Upper lobe of left lung (tissue), 6 donors: ENCODE measurements around the gene LINS1. TPM values are rescaled to one million over a fixed set of nuclear protein-coding genes. Genes with fewer than 3 reads are reported as not detected.

ENCODE experiments used
- ATAC-seq, 2 donors: fragments of 200-7000 bp; cut with Tn5 transposase; one replicate each; pipeline ENCODE4 v1.9.1; 2022; ENCODE audit warnings: mild to moderate bottlenecking in 2 of 2, moderate library complexity in 2 of 2; ENCODE audit not compliant: low FRiP score in 2 of 2
- DNase-seq, 2 donors: peaks; one replicate each; pipeline ENCODE4 v3.0.0-alpha.2; 2019 to 2020
- H3K27ac ChIP-seq, 4 donors: fragments of 200-600 bp; sonication (generic); one replicate each; pipeline ENCODE4 v1.5.1; 2016 to 2019
- H3K27me3 ChIP-seq, 4 donors: fragments of 200-600 bp; sonication (generic); one replicate each; pipeline ENCODE4 v1.5.1; 2017 to 2019
- H3K36me3 ChIP-seq, 4 donors: fragments of 200-600 bp; sonication (generic); one replicate each; pipeline ENCODE4 v1.5.1; 2016 to 2019
- H3K4me1 ChIP-seq, 4 donors: fragments of 200-600 bp; sonication (generic); one replicate each; pipeline ENCODE4 v1.5.1; 2018 to 2019
- H3K4me3 ChIP-seq, 4 donors: fragments of 200-600 bp; sonication (generic); one replicate each; pipeline ENCODE4 v1.5.1; 2017 to 2019; ENCODE audit warnings: mild to moderate bottlenecking in 2 of 4, moderate library complexity in 1 of 4
- H3K9me3 ChIP-seq, 4 donors: fragments of 200-600 bp; sonication (generic); one replicate each; pipeline ENCODE4 v1.5.1; 2018 to 2019
- EP300 ChIP-seq, 4 donors: sonication (generic); formaldehyde crosslinking; IDR thresholded peaks; one replicate each; pipeline ENCODE4 v1.5.1; 2017; ENCODE audit warnings: antibody characterized with exemption in 4 of 4, control low read depth in 2 of 4
- POLR2A ChIP-seq, 4 donors: fragments of 450-650 bp; IDR thresholded peaks; one replicate each; pipeline ENCODE4 v1.5.1; 2016 to 2017; ENCODE audit warnings: antibody characterized with exemption in 4 of 4, mild to moderate bottlenecking in 2 of 4
- POLR2AphosphoS5 ChIP-seq, 2 donors: sonication (generic); formaldehyde crosslinking; IDR thresholded peaks; one replicate each; pipeline ENCODE4 v1.5.1; 2017; ENCODE audit warnings: antibody characterized with exemption in 2 of 2
- WGBS, 2 donors: methylation state at CpG; one replicate each; pipeline ENCODE4 v1.1.5; 2017 to 2018; 5-methylcytosine and 5-hydroxymethylcytosine counted together
- total RNA-seq, 6 donors: library from RNA; depleted of rRNA in 4 of 6; stranded (reverse); fragments of >200 nt in 4 of 6; gene quantifications; one replicate each; pipeline versions ENCODE4 v1.1.0 to v1.2.1, GENCODE V29; 2016 to 2021
- TF ChIP-seq, protein P1 (sequence below), 6 experiments: fragments of 450-650 bp in 4 of 6; fragments of 200-600 bp in 2 of 6; sonication (generic) in 2 of 6; IDR thresholded peaks; one replicate each; pipeline ENCODE4 v1.5.1; 2016 to 2019; ENCODE audit warnings: antibody characterized with exemption in 6 of 6
- donor health status: DM: no; HTN: no; CAD: no; lungs with moderate emphysema.
- donor health status: DM: no; HTN: yes; CAD: no; lungs with severe emphysema.

LINS1 gene
- total RNA-seq, 6 donors from 2014 or later = 11.8 to 43.0 (median 18.2) TPM

DNA sequence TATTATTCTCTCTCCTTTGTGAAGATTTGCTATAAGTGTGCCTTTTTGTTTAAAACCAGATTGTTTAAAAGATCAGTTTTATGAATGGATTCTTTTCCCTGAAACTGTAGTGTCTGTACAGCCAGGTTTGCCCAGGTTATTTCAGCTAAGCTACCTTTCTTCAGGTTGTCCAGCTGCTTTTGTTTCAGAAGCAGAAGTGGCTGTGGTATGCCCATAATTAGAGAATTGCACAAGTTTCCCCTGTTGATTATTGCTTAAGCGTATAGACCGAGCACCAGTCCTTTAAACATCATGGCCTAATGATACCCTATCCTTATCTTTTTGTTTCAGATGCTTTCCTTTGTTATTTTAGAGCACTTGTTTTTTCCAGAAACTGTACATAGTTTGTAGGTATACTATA is 10.6 kb upstream of the LINS1 start:
- Histone ChIP-seq H3K4me3 (no peak overlapping the region), H3K27ac (no peak overlapping the region), H3K4me1 (peaks cover 0 to 4% (median 0%) of the 10 kb centered on the region in 4 donors), H3K27me3 (no peaks in the 10 kb centered on the region), H3K9me3 (no peaks in the 10 kb centered on the region), H3K36me3 (peaks cover 17 to 60% (median 28%) of the 10 kb centered on the region in 4 donors)
- DNase-seq = no peak
- ATAC-seq = no peak
- 72 to 73% methylated on average over 2 of the region's 2 CpGs for WGBS, 2 donors
- TF ChIP-seq POLR2AphosphoS5 (IDR thresholded peaks at IDR 0.05) = no peak
- no peak for TF ChIP-seq POLR2A (IDR thresholded peaks at IDR 0.05)
- TF ChIP-seq, protein P1, sequence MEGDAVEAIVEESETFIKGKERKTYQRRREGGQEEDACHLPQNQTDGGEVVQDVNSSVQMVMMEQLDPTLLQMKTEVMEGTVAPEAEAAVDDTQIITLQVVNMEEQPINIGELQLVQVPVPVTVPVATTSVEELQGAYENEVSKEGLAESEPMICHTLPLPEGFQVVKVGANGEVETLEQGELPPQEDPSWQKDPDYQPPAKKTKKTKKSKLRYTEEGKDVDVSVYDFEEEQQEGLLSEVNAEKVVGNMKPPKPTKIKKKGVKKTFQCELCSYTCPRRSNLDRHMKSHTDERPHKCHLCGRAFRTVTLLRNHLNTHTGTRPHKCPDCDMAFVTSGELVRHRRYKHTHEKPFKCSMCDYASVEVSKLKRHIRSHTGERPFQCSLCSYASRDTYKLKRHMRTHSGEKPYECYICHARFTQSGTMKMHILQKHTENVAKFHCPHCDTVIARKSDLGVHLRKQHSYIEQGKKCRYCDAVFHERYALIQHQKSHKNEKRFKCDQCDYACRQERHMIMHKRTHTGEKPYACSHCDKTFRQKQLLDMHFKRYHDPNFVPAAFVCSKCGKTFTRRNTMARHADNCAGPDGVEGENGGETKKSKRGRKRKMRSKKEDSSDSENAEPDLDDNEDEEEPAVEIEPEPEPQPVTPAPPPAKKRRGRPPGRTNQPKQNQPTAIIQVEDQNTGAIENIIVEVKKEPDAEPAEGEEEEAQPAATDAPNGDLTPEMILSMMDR (IDR thresholded peaks at IDR 0.05) = no peak
- TF ChIP-seq EP300 (IDR thresholded peaks at IDR 0.05) = no peak

DNA sequence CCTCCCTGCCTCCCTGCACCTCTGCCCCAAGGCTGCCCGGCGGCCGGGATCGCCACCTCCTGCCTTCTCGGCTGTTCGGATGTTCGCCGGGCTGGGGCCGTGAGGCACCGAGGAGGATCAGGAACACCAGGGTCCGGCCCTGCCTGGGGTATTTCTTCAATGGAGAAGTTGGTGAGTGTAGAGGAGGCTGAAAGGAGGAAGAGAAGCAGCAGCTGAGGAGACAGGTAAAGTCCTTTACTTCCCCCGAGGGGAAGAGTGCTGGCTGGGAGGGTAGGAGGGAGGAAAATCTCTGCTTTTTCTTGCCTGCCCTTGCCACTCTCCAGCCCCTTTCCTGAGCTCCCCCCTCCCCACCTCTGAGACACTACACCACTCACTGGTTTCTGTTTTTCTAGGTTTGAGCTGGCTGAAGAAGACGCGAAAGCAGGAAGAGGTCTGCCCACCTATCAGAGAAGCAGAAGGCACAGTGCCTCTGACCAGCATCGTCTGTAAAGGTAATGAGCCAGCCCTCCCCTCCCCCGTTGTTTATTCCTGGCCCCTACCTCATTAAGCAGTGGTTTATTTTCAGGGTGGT is 924 bp upstream of the LINS1 start:
- ATAC-seq (no peak), DNase-seq (no peak)
- peak in 1 of 4 donors; percentile 30 for TF ChIP-seq POLR2A (IDR thresholded peaks at IDR 0.05)
- TF ChIP-seq, protein P1 (IDR thresholded peaks at IDR 0.05) = no peak
- Histone ChIP-seq H3K4me3 (peak overlapping the region; percentile 82 to 99 (median 93)), H3K36me3 (peaks cover 0 to 7% (median 1%) of the 10 kb centered on the region in 4 donors), H3K27ac (peak overlapping the region; percentile 85 to 95 (median 90)), H3K9me3 (no peaks in the 10 kb centered on the region), H3K4me1 (peaks cover 20 to 30% (median 29%) of the 10 kb centered on the region in 4 donors), H3K27me3 (no peaks in the 10 kb centered on the region)
- 1 to 2% methylated on average over 16 of the region's 16 CpGs for WGBS, 2 donors

DNA sequence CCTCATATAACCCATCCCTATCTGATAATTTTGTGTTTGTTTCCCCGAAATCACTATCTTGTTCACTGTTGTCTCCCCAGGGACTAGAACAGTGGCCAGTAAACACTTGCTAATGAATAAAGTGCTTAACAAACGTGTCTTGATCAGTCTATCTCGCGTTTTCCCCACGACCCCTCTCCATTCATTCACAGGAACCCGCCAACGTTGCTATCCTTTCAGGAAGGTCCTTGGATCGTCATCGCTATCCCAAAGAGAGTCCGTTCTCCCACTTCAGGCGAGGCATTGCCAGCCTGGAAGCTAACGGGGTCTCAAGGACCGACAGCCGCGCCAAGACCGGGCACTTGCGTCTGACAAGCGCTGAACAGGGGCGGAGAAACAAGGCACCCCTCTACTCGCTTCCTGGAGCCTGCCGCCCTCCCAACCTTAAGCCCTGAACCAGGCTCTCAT is 344 bp downstream of the LINS1 start:
- Histone ChIP-seq H3K4me3 (peak overlapping the region; percentile 87 to 99 (median 93)), H3K36me3 (peaks cover 0 to 5% (median 0%) of the 10 kb centered on the region in 4 donors), H3K27me3 (no peaks in the 10 kb centered on the region), H3K27ac (peak overlapping the region; percentile 73 to 95 (median 91)), H3K9me3 (no peaks in the 10 kb centered on the region), H3K4me1 (peaks cover 20 to 33% (median 31%) of the 10 kb centered on the region in 4 donors)
- ATAC-seq (peak; percentile 4 to 44), DNase-seq (no peak)
- WGBS, 2 donors = 0 to 1% methylated on average over 20 to 21 of the region's 21 CpGs
- TF ChIP-seq POLR2A (IDR thresholded peaks at IDR 0.05) (no peak), EP300 (IDR thresholded peaks at IDR 0.05) (no peak), POLR2AphosphoS5 (IDR thresholded peaks at IDR 0.05) (no peak)
- TF ChIP-seq, protein P1 (IDR thresholded peaks at IDR 0.05) = no peak

DNA sequence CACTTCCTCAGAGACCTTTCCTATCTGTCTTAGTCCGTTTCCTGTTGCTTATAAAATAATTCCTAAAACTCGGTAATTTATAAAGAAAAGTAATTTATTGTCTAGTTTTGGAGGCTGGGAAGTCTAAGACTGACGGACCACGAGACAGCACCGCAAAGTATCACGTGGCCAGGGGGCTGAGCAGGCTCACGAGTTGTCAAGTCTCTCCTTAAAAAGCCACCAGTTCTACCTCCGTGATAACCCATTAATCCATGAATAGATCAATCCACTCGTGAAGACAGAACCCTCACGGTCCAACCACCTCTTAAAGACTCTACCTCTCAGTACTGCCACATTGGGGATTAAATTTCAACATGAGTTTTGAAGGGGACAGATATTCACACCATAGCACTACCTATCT is 821 bp downstream of the LINS1 start:
- DNase-seq (peak in 1 of 2 donors; percentile 32), ATAC-seq (no peak)
- peaks cover 20 to 36% (median 35%) of the 10 kb centered on the region in 4 donors for H3K4me1 ChIP-seq
- 1 to 3% methylated on average over 10 of the region's 10 CpGs for WGBS, 2 donors
- no peaks in the 10 kb centered on the region for H3K27me3 ChIP-seq
- TF ChIP-seq, protein P1 (IDR thresholded peaks at IDR 0.05) = no peak
- no peak for TF ChIP-seq EP300 (IDR thresholded peaks at IDR 0.05)
- H3K36me3 ChIP-seq = peaks cover 0 to 5% (median 0%) of the 10 kb centered on the region in 4 donors
- H3K9me3 ChIP-seq = no peaks in the 10 kb centered on the region
- H3K27ac ChIP-seq = peak overlapping the region in 2 of 4 donors; percentile 73 to 95
- H3K4me3 ChIP-seq = peak overlapping the region; percentile 87 to 99 (median 93)

DNA sequence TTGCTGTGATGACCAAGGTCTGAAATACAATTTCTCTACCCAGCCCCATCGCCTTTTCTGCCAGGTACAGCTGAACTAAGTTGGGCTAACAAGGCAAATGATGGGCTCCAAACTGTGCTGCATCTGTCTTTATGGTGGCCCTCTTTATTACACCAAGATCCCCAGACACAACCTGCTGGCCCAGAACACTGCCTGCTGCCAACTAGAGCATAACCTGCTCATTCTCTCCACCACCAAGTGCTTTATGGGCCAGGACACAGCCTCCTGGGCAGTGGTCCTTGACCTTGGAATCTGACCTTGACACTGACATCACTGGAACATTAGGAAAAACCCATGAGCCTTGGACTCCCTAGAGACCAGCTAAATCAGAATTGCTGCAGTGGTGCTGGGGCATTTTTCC is 3.3 kb downstream of the LINS1 start:
- H3K9me3 ChIP-seq = no peaks in the 10 kb centered on the region
- whole genome bisulfite sequencing, 2 donors = 100% methylated on average over 1 of the region's 1 CpG
- H3K27ac ChIP-seq = no peak overlapping the region
- H3K36me3 ChIP-seq = no peaks in the 10 kb centered on the region
- no peak overlapping the region for H3K4me3 ChIP-seq
- H3K27me3 ChIP-seq = no peaks in the 10 kb centered on the region
- peaks cover 18 to 34% (median 24%) of the 10 kb centered on the region in 4 donors for H3K4me1 ChIP-seq
- DNase-seq (no peak), ATAC-seq (no peak)
- TF ChIP-seq POLR2A (IDR thresholded peaks at IDR 0.05) = no peak
- TF ChIP-seq, protein P1 (IDR thresholded peaks at IDR 0.05) = no peak
- no peak for TF ChIP-seq EP300 (IDR thresholded peaks at IDR 0.05)
- TF ChIP-seq POLR2AphosphoS5 (IDR thresholded peaks at IDR 0.05) = no peak
